Fibroblast of lung (primary cell): ENCODE measurements around the gene MSI2.

Experiments
- CTCF ChIP-seq, 2 donors: IDR thresholded peaks in 1 of 2; conservative IDR thresholded peaks in 1 of 2; 1 replicate in 1 of 2; 2 replicates in 1 of 2; pipeline ENCODE4 v1.5.1; 2011 to 2012; ENCODE audit warnings: low read length in 2 of 2, control low read depth in 1 of 2, inconsistent platforms in 1 of 2, low read depth in 1 of 2, mild to moderate bottlenecking in 1 of 2
- EZH2 ChIP-seq: IDR thresholded peaks from 2 replicates; pipeline ENCODE4 v1.5.1; 2012; ENCODE audit warnings: low read length, control low read depth, mild to moderate bottlenecking; ENCODE audit errors: missing control alignments

- TF ChIP-seq CTCF (conservative IDR thresholded peaks at IDR 0.05 in 1 of 2, IDR thresholded peaks at IDR 0.05 in 1 of 2; ENCODE audit: low read depth in 1 of 2, low read length in 2 of 2): no peak
- TF ChIP-seq EZH2: no peak
Measured at GRCh38 chr17:57249520-57249919, 6.8 kb upstream of the MSI2 start.
